ENCODE data around the gene SLC6A7.
"Not testable (repeated sequence)": the region's sequence is repeated elsewhere in the genome, so short reads cannot be mapped to it uniquely, and the experiment has no call there.

The SLC6A7 gene

DNA sequence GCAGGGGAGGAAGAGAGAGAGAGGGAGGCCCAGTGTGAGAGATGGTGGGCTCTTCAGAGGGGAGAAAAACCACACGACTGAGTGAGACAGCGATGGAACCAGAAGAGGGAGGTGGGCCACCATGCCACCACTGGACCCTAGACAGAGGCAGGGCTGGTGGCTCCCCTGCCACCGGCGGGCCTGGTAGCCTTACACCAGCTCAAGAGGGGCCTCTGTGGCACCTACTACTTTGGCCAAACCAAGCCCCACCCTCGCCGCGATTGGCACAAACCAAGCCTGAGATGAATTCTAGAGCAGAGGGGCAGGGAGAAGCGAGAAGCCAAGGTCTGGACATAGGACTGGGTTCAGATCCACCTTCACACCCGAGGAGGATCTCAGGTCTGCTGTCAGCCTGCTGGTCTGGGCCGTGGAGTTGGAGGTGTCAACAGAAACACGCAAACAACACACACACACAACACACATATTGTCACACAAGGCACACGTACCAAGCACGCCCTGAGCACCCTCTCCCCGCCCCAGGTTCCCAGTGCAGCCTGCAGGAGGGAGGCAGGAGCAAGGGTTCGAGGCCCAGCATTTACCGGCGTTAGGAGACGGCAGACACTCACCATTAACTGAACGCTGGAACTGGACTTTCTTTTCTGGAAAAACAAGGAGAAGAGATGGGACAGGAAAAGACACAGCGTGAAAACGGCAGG, 49.4 kb downstream of the SLC6A7 start:
- no peak for DNase-seq (ENCODE audit: extremely low read depth in 1 of 2, low read depth in 1 of 2)

DNA sequence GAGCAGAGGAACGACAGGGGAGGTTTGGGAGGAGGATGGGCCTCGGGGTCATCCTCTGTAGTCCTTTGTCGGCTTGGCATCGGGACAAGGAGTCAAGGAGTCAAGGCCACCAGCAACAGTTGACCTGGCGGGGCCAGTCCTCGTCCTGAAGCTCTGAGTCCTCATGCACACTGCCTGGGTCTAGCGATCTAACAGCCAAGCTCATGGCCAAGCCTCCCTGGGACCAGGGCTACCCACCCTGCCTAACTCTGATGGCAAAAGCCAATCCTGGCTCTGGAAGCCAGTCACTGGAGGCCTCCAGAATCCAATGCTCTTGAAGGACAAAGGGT, 49.9 kb downstream of the SLC6A7 start:
- DNase-seq (ENCODE audit: extremely low read depth in 1 of 2, low read depth in 1 of 2), result no peak

DNA sequence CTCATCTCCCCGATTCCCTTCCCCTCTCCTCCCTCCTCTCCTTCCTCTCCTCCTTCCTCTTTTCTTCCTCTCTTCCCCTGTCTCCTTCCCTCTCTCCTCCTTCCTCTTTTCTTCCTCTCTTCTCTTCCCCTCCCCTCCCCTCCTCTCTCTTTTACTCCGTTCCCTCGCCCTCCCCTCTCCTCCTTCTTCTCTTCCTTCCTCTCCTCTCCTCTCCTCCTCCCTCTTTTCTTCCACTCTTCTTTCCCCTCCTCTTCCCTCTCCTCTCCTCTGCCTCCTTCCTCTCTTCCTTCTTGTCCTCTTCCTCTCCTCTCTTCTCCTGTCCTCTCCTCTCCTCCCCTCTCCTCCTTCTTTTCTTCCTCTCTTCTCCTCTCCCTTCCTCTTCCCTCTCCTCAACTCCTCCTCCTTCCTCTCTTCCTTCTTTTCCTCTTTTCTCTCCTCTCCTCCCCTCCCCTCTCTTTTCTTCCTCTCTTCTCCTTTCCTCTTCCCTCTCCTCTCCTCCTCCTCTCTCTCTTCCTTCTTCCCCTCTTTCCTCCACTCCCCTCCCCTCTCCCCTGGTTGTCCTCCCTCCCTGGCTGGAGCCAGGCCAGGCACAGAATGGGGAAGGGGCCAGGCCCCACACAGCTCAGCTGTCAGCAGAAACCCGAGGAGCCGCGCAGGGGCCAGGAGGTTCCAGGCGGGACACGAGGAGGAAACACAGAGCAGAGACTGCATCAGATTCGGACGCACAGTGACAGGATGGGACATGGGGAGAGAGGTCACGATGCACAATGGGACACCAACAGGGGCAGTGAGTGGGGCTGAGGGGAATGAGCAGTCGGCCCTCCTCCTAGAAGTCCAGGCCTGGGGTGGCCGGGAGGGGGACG, 51.7 kb downstream of the SLC6A7 start:
- DNase-seq (ENCODE audit: extremely low read depth in 1 of 2, low read depth in 1 of 2), result no peak

GRCh38 chr5:150242251-150242894, 52.5 kb downstream of the SLC6A7 start:
- DNase-seq (ENCODE audit: extremely low read depth in 1 of 2, low read depth in 1 of 2), result no peak

- DNase-seq (ENCODE audit: extremely low read depth in 1 of 2, low read depth in 1 of 2), result no peak
Observed at GRCh38 chr5:150243590-150243989, 53.7 kb downstream of the SLC6A7 start.

GRCh38 chr5:150244209-150244608, 54.3 kb downstream of the SLC6A7 start:
- DNase-seq (ENCODE audit: extremely low read depth in 1 of 2, low read depth in 1 of 2), result no peak

DNA sequence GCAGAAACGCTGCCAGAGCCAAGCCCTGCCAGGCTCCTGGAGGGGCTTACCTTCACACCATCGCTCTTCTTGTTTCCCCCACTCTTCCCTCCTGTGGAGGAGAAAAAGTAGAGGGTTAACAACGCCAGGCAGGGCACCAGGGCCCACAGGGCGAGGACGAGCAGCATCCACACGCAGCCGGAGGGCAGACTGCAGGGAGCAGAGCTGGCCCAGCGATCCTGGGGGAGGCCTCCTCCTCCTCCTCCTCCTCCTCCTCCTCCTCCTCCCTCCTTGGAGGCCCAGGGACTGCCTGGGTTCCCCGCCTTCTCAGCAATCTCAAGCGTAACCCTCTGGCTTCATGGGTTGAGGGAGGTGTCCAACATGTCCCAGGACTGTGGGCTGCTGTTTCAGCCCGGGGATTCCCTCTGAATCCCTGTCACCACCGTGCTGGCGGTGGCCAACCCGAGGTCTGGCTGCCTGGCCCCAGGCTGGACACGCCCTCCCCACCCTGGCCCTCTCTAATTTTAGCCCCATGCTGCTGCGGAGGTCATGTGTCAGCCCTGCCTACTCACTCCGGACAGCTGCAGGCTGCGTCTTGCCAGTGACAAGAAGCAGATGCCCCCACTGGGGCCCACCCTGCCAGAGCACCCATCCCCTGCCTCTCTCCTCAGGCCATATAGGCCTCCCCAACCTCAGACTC, 55.4 kb downstream of the SLC6A7 start:
- no peak for DNase-seq (ENCODE audit: extremely low read depth in 1 of 2, low read depth in 1 of 2)

DNA sequence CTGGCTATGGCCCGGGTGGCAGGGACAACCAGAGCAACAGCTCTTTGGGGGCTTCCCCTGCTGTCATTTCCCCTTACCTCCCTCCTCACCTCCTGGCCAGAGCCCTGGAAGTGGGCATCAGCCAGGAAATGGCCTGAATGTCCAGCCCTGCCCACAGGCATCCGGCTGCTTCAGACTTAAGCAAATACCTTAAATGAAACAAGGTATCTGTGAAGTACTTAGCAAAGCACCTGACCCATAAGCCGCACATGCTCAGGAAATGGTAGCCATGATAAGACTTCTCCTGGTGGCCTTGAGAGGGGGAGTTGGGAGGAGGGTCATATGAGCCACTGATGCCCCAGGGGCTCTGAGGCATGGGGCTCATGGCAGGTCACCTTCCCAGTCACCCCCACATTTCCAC, 55.9 kb downstream of the SLC6A7 start:
- no peak for DNase-seq (ENCODE audit: extremely low read depth in 1 of 2, low read depth in 1 of 2)

- DNase-seq (ENCODE audit: extremely low read depth in 1 of 2, low read depth in 1 of 2), result no peak
Observed at GRCh38 chr5:150246429-150246828, 56.6 kb downstream of the SLC6A7 start.

GRCh38 chr5:150246835-150247234, 57.0 kb downstream of the SLC6A7 start:
- no peak for DNase-seq (ENCODE audit: extremely low read depth in 1 of 2, low read depth in 1 of 2)

DNA sequence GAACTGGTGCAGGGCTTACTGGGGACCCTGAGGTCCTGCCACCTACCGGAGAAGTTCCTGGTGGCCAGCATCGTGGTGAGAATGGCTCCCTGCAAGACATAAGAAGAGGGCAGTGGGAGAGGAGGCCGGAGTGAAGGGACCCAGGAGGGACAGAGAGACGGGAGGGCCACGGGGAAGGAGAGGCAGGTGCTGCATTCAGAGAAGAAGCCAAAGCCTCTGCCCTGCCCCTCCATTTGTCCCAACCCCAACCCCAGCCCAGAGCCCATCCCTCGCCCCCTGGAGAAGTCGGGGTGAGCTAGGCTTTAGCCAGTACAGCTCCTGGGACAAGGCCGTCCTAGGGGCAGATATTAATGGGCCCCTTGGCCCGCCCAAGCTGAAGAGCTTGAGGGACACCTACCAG, 57.9 kb downstream of the SLC6A7 start:
- no peak for DNase-seq (ENCODE audit: extremely low read depth in 1 of 2, low read depth in 1 of 2)

GRCh38 chr5:150248493-150248892, 58.6 kb downstream of the SLC6A7 start:
- DNase-seq (ENCODE audit: extremely low read depth in 1 of 2, low read depth in 1 of 2), result not testable (repeated sequence)

GRCh38 chr5:150248946-150249345, 59.1 kb downstream of the SLC6A7 start:
- no peak for DNase-seq (ENCODE audit: extremely low read depth in 1 of 2, low read depth in 1 of 2)

DNA sequence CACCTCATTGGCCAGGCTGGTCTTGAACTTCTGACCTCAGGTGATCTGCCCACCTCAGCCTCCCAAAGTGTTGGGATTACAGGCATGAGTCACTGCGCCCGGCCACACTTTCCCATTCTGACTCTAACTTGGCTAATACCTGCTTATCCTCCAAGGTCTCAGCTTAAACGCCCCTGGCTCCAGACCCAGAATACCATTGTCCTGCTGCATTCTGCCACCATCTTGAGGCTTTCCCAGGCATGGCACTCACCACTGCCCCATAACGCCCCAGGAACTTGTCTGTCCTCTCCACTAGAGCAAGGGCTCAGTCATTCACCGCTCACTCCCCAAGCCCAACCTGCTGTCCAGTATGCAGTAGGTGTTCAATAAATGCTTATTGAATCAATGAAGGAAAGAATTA, 59.9 kb downstream of the SLC6A7 start:
- DNase-seq (ENCODE audit: extremely low read depth in 1 of 2, low read depth in 1 of 2), result no peak

- DNase-seq (ENCODE audit: extremely low read depth in 1 of 2, low read depth in 1 of 2), result no peak
Observed at GRCh38 chr5:150251504-150251903, 61.6 kb downstream of the SLC6A7 start.

DNA sequence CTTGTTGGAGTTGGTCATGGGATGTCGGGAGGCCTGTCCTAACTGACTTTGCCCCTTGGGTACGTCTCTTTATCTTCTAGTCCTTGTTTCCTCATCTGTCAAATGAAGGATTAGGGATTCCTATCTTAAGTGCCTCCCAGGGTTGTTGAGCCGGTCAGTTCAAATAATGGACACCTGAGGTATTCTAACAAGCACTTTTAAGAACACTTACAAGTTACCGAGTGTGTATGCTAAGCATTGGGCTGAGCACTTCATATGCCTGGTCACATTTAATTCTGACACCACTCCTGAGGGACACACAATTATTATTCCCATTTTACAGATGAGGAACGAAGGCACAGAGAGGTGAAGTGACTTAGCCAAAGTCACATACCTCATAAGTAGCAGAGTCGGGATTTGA, 62.6 kb downstream of the SLC6A7 start:
- DNase-seq (ENCODE audit: extremely low read depth in 1 of 2, low read depth in 1 of 2), result no peak

DNA sequence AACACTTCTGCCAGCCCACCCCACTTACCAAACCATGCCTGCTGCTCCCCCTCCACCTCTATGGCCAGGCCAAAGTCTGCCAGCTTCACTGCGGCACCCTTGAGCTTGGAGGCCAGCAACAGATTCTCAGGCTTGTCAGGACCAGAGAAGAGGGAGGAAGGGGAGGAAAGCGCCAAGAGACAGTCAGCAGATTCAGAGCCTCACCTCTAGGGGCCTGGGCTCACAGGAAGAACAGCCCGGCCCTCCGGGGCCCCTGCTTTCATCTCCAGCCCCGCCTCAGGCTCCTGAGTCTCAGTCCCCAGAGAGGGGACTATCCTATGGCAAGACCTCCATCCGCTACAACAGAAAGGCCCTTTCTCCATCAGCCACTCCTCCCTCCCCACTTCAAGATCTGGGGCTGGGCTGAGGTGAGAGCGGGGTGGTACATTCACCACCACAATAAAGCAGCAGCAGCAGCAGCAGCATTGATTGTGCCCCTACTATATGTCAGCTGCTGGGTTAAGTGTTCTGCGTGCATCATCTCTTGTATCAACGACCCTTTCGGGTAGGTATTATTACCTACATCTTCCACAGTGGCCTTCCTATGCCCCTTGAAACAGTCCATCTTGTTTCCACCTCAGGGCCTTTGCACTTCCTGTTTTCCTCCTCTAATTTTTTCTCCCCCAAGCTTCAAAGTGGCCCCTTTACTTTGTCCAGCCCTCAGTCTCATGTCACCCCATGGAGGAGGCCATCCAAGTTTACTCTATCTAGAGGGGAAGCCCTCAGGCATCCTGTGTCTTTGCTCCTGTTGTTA, 63.8 kb downstream of the SLC6A7 start:
- no peak for DNase-seq (ENCODE audit: extremely low read depth in 1 of 2, low read depth in 1 of 2)

- no peak for DNase-seq (ENCODE audit: extremely low read depth in 1 of 2, low read depth in 1 of 2)
Observed at GRCh38 chr5:150254363-150254762, 64.5 kb downstream of the SLC6A7 start.

GRCh38 chr5:150254774-150255173, 64.9 kb downstream of the SLC6A7 start:
- no peak for DNase-seq (ENCODE audit: extremely low read depth in 1 of 2, low read depth in 1 of 2)

GRCh38 chr5:150255659-150256409, 66.0 kb downstream of the SLC6A7 start:
- no peak for DNase-seq (ENCODE audit: extremely low read depth in 1 of 2, low read depth in 1 of 2)
